K562 (cell line): ENCODE results near the gene DNPEP. TPM values are rescaled to one million over a fixed set of nuclear protein-coding genes. Genes with fewer than 3 reads are reported as not detected.

ENCODE experiments used
- ATAC-seq: fragments of 200-7000 bp; cut with Tn5 transposase; 3 replicates; pipeline ENCODE4 v1.9.1; 2020; ENCODE audit warnings: moderate library complexity
- BruUV-seq: library from RNA; stranded (reverse); fragments of 400-500 nt; replicated peaks from 2 replicates; lab custom pipeline; 2021; lab: Mats Ljungman, UMichigan
- CTCF ChIA-PET: fragments of 300-600 bp; formaldehyde crosslinking; extraction: SDS; loops from one replicate; lab custom pipeline; 2021; ENCODE audit warnings: low intra/inter-chr PET ratio; lab: Yijun Ruan, JAX
- POLR2A ChIA-PET: fragments of 300-600, 350-650 bp; sonication (Branson Sonifier 250); formaldehyde crosslinking; extraction: SDS; loops from one replicate; lab custom pipeline; 2021; ENCODE audit warnings: antibody characterized with exemption, inconsistent platforms; lab: Yijun Ruan, JAX
- DNase-seq, 4 experiments: peaks; one replicate each; pipeline versions ENCODE4 v3.0.0 to v3.0.0-alpha.2; 2011 to 2018; ENCODE audit warnings: low spot score in 3 of 4, mixed read lengths in 3 of 4; ENCODE audit errors: extremely low read depth in 1 of 4
- FAIRE-seq: peaks from 2 replicates; lab custom pipeline; 2011; peaks lifted over from hg19 to GRCh38; lab: Jason Lieb, UNC
- H2AFZ ChIP-seq: 2 replicates; pipeline ENCODE4 v1.6.0; 2011; ENCODE audit warnings: low read depth, low read length, control low read depth, inconsistent platforms
- H3K27ac ChIP-seq: fragments of 200-600 bp; 3 replicates; pipeline ENCODE4 v1.8.0; 2011; ENCODE audit warnings: low read depth, mild to moderate bottlenecking, control low read depth, inconsistent platforms, low read length, moderate library complexity, mixed read lengths; ENCODE audit errors: extremely low read depth
- H3K27me3 ChIP-seq, 2 experiments: fragments of 300-600 bp in 1 of 2; 2 replicates in 1 of 2; 3 replicates in 1 of 2; pipeline versions ENCODE4 v1.6.0 to v1.8.0; 2011; ENCODE audit warnings: inconsistent platforms in 2 of 2, low read length in 2 of 2, mild to moderate bottlenecking in 1 of 2, mixed read lengths in 1 of 2, moderate library complexity in 1 of 2; ENCODE audit not compliant: control insufficient read depth in 2 of 2, insufficient read depth in 2 of 2
- H3K36me3 ChIP-seq: fragments of 300-600 bp; 3 replicates; pipeline ENCODE4 v1.8.0; 2011; ENCODE audit warnings: mild to moderate bottlenecking, low read length, inconsistent platforms; ENCODE audit not compliant: control insufficient read depth, insufficient read depth
- H3K4me1 ChIP-seq, 2 experiments: fragments of 200-600 bp in 1 of 2; replicated peaks in 1 of 2; 2 replicates in 1 of 2; 3 replicates in 1 of 2; pipeline versions ENCODE4 v1.5.1 to v1.8.0; 2011; ENCODE audit warnings: inconsistent platforms in 2 of 2, low read length in 2 of 2, mild to moderate bottlenecking in 1 of 2, mixed read lengths in 1 of 2, moderate library complexity in 1 of 2; ENCODE audit not compliant: control insufficient read depth in 2 of 2, insufficient read depth in 2 of 2
- H3K4me2 ChIP-seq: 2 replicates; pipeline ENCODE4 v1.6.1; 2011; ENCODE audit warnings: low read length, control low read depth, inconsistent platforms, mixed read lengths; ENCODE audit not compliant: insufficient read depth
- H3K4me3 ChIP-seq: fragments of 200-600 bp; sonication (generic), shearing (Covaris generic); 2 replicates; pipeline ENCODE4 v1.5.1; 2016; ENCODE audit warnings: control low read depth, inconsistent platforms
- H3K79me2 ChIP-seq: fragments of 200-600 bp; 3 replicates; pipeline ENCODE4 v1.8.0; 2011; ENCODE audit warnings: low read length, inconsistent platforms; ENCODE audit not compliant: control insufficient read depth, insufficient read depth
- H3K9ac ChIP-seq, 2 experiments: 2 replicates each; pipeline versions ENCODE4 v1.6.0 to v1.6.1; 2011; ENCODE audit warnings: low read depth in 2 of 2, low read length in 2 of 2, control low read depth in 1 of 2, inconsistent platforms in 1 of 2, mild to moderate bottlenecking in 1 of 2, mixed read lengths in 1 of 2; ENCODE audit not compliant: insufficient read depth in 1 of 2
- H3K9me1 ChIP-seq: one replicate; pipeline ENCODE4 v1.6.0; 2011; ENCODE audit warnings: inconsistent platforms, mild to moderate bottlenecking, low read length, moderate library complexity; ENCODE audit not compliant: control insufficient read depth, insufficient read depth
- H3K9me3 ChIP-seq: replicated peaks from 2 replicates; pipeline ENCODE4 v1.5.1; 2011; ENCODE audit warnings: low read depth, low read length, inconsistent platforms; ENCODE audit not compliant: control insufficient read depth, insufficient read depth
- H4K20me1 ChIP-seq: replicated peaks from 2 replicates; pipeline ENCODE4 v1.6.1; 2011; ENCODE audit warnings: low read length, inconsistent platforms, mixed read lengths; ENCODE audit not compliant: control insufficient read depth, insufficient read depth
- CREB3L1 ChIP-seq: fragments of 450-650 bp; IDR thresholded peaks from 2 replicates; pipeline ENCODE4 v1.6.1; 2014; ENCODE audit warnings: low read depth, mild to moderate bottlenecking, moderate library complexity, borderline replicate concordance
- CTCFL ChIP-seq: IDR thresholded peaks from 2 replicates; pipeline ENCODE4 v1.6.1; 2011; ENCODE audit warnings: borderline replicate concordance, low read depth, mild to moderate bottlenecking, moderate library complexity, low read length; ENCODE audit not compliant: insufficient read depth, poor library complexity, severe bottlenecking
- HMGN3 ChIP-seq: IDR thresholded peaks from 2 replicates; pipeline ENCODE4 v1.6.1; 2011; ENCODE audit warnings: borderline replicate concordance, low read depth, mild to moderate bottlenecking, mixed read lengths, low read length; ENCODE audit not compliant: insufficient read length; ENCODE audit errors: extremely low read depth
- HNRNPLL ChIP-seq: fragments of 200-400 bp; formaldehyde crosslinking; IDR thresholded peaks from 2 replicates; pipeline ENCODE4 v1.6.1; 2017; ENCODE audit warnings: low read length, low read depth, mild to moderate bottlenecking; ENCODE audit not compliant: poor library complexity, severe bottlenecking
- NCOA1 ChIP-seq: fragments of 450-650 bp; IDR thresholded peaks from 2 replicates; pipeline ENCODE4 v1.6.1; 2016; ENCODE audit warnings: low read depth
- TFAM ChIP-seq: fragments of 250-450 bp; sonication (Bioruptor Pico); conservative IDR thresholded peaks from 2 replicates; pipeline ENCODE4 v1.5.0; 2021; ENCODE audit warnings: mild to moderate bottlenecking, moderate library complexity
- YBX1 ChIP-seq: fragments of 450-650 bp; IDR thresholded peaks from 2 replicates; pipeline ENCODE4 v1.7.1; 2016; ENCODE audit warnings: mild to moderate bottlenecking
- ZNF165 ChIP-seq: fragments of 250-450 bp; sonication (Bioruptor Pico); IDR thresholded peaks from 2 replicates; pipeline ENCODE4 v1.4.0; 2020; ENCODE audit warnings: borderline replicate concordance
- ZNF583 ChIP-seq: fragments of 250-450 bp; sonication (Bioruptor Pico); IDR thresholded peaks from 2 replicates; pipeline ENCODE4 v1.4.0; 2020
- WGBS: fragments of 100-300 bp; shearing (Covaris generic); methylation state at CpG from one replicate; pipeline ENCODE4 v1.1.6; 2016; ENCODE audit warnings: low coverage, mixed read lengths; ENCODE audit not compliant: insufficient coverage; ENCODE audit errors: missing lambda C conversion rate; 5-methylcytosine and 5-hydroxymethylcytosine counted together
- in situ Hi-C: fragments of 300-500 bp; cut with MboI; formaldehyde crosslinking; loops from 4 replicates; pipeline ENCODE4 v1.15.0; 2018; ENCODE audit warnings: inconsistent platforms, mixed read lengths
- intact Hi-C: fragments of 100-400 bp; cut with micrococcal nuclease; formaldehyde crosslinking; loops from 2 replicates; pipeline ENCODE4 v1.14.2; 2022
- polyA plus RNA-seq, 8 experiments: library from polyadenylated mRNA; depleted of rRNA in 4 of 8; stranded (reverse) in 5 of 8; unstranded in 3 of 8; fragments of >200 nt; fragmentation: Nextera tagmentation in 2 of 8; fragmentation: Illumina TruSeq in 1 of 8; extraction: Ambion mirVana in 2 of 8; extraction: Trizol in 1 of 8; gene quantifications; 2 replicates each; pipeline versions ENCODE4 v1.2.1 to v1.2.3, GENCODE V29; 2011 to 2014; ENCODE audit warnings: inconsistent platforms in 1 of 8, missing spikeins in 1 of 8
- total RNA-seq, 7 experiments: library from RNA; depleted of rRNA in 6 of 7; stranded (reverse); fragments of >200 nt in 6 of 7; fragmentation: Illumina TruSeq in 2 of 7; extraction: Trizol in 2 of 7; gene quantifications; 2 replicates each; pipeline versions ENCODE4 v1.2.1 to v1.2.3, GENCODE V29; 2011 to 2021; ENCODE audit warnings: low replicate concordance in 1 of 7

The DNPEP gene
- total and polyA plus RNA-seq, 9 of the 15 experiments (the other 6 are each of a cell fraction or from before 2014, with no cell fraction given): 34.6 to 71.4 (median 45.5) TPM

- Histone ChIP-seq H2AFZ (peak within 1 kb of the TSS; percentile 79), H3K4me1 (peaks cover 6 to 23% of the 10 kb centered on the region in 2 experiments; a peak in 4 of 5 replicates), H3K79me2 (no peaks in the 10 kb centered on the region), H3K9me1 (peaks cover 2% of the 10 kb centered on the region), H3K9me3 (no peaks in the 10 kb centered on the region), H4K20me1 (no peaks in the 10 kb centered on the region), H3K27ac (no peak within 1 kb of the TSS; the same call in 2 of the 3 replicates), H3K36me3 (no peaks in the 10 kb centered on the region), H3K27me3 (no peaks in the 10 kb centered on the region), H3K9ac (peak within 1 kb of the TSS in 1 of 2 experiments; percentile 17; a peak in 1 of 4 replicates), H3K4me3 (no peak within 1 kb of the TSS), H3K4me2 (peak within 1 kb of the TSS; percentile 18; the same call in 1 of the 2 replicates)
- DNase-seq: no peak
- BruUV-seq: no TSS peak
- intact Hi-C loops (loop anchor here (1.0 kb wide), 1 partner anchor 32 kb away; no protein-coding TSS in a partner anchor), in situ Hi-C loops (loop anchor here (5.0 kb wide), 1 partner anchor 33 kb away; no protein-coding TSS in a partner anchor)
- TF ChIP-seq ZNF165 (CRISPR knock-in tag): no peak
- TF ChIP-seq TFAM: no peak
- TF ChIP-seq NCOA1: no peak
- TF ChIP-seq HNRNPLL: no peak
- TF ChIP-seq ZNF583 (CRISPR knock-in tag): no peak
- TF ChIP-seq CREB3L1: no peak
- TF ChIP-seq HMGN3: no peak
- TF ChIP-seq CTCFL: no peak
- no peak for TF ChIP-seq YBX1
- POLR2A ChIA-PET: no interaction called here
- CTCF ChIA-PET: interaction anchor here (0.6 to 2.4 kb wide), 2 partner anchors 31 to 275 kb away, joined by 3 to 21 read pairs; no protein-coding TSS in a partner anchor
- WGBS: 64% methylated on average over 4 of the region's 77 CpGs
- FAIRE-seq: no peak
- no peak for ATAC-seq
These were observed 47.2 kb upstream of the DNPEP start, which contains the start of gene SPEG for GRCh38 chr2:219434718-219435525. SPEG (plus strand) TSS chr2:219434843; CDS start chr2:219434978, 135 bp downstream.
